Liver (tissue), 9 donors: ENCODE data around the gene THAP10. TPM values are rescaled to one million over a fixed set of nuclear protein-coding genes. Genes with fewer than 3 reads are reported as not detected.
"Not testable (repeated sequence)": the region's sequence is repeated elsewhere in the genome, so short reads cannot be mapped to it uniquely, and the experiment has no call there.

ENCODE experiments used
- DNase-seq: peaks from one replicate; pipeline ENCODE4 v3.0.0-alpha.2; 2017; ENCODE audit warnings: low spot score
- H3K27ac ChIP-seq, 2 donors: one replicate each; pipeline ENCODE4 v1.7.0; 2013; ENCODE audit warnings: inconsistent platforms in 2 of 2, low read length in 2 of 2, control low read depth in 1 of 2, low read depth in 1 of 2, mild to moderate bottlenecking in 1 of 2
- H3K27me3 ChIP-seq, 4 donors: one replicate each; pipeline versions ENCODE4 v1.6.1 to v1.7.0; 2013; ENCODE audit warnings: low read length in 3 of 4, inconsistent platforms in 1 of 4, mild to moderate bottlenecking in 1 of 4, moderate library complexity in 1 of 4; ENCODE audit not compliant: control insufficient read depth in 4 of 4, insufficient read depth in 4 of 4
- H3K36me3 ChIP-seq, 4 donors: one replicate each; pipeline versions ENCODE4 v1.6.1 to v1.7.0; 2013; ENCODE audit warnings: low read length in 3 of 4, mild to moderate bottlenecking in 3 of 4, low read depth in 1 of 4, moderate library complexity in 1 of 4; ENCODE audit not compliant: control insufficient read depth in 4 of 4, insufficient read depth in 3 of 4
- H3K4me1 ChIP-seq, 4 donors: one replicate each; pipeline versions ENCODE4 v1.6.1 to v1.7.0; 2013; ENCODE audit warnings: low read length in 3 of 4, mild to moderate bottlenecking in 3 of 4, moderate library complexity in 1 of 4; ENCODE audit not compliant: control insufficient read depth in 4 of 4, insufficient read depth in 4 of 4
- H3K4me3 ChIP-seq, 3 donors: one replicate each; pipeline versions ENCODE4 v1.6.1 to v1.7.0; 2013; ENCODE audit warnings: low read length in 3 of 3, control low read depth in 1 of 3, low read depth in 1 of 3, mild to moderate bottlenecking in 1 of 3
- H3K9ac ChIP-seq, 2 donors: one replicate each; pipeline ENCODE4 v1.7.0; 2013; ENCODE audit warnings: low read length in 2 of 2, mild to moderate bottlenecking in 2 of 2, moderate library complexity in 2 of 2, control low read depth in 1 of 2, low read depth in 1 of 2
- H3K9me3 ChIP-seq, 4 donors: one replicate each; pipeline versions ENCODE4 v1.6.1 to v1.7.0; 2013; ENCODE audit warnings: low read length in 3 of 4; ENCODE audit not compliant: control insufficient read depth in 4 of 4
- EGR1 ChIP-seq, 2 donors: IDR thresholded peaks; 2 replicates each; pipeline ENCODE4 v1.6.1; 2016 to 2018; ENCODE audit warnings: antibody characterized with exemption in 2 of 2, low read depth in 2 of 2
- FOXA1 ChIP-seq: IDR thresholded peaks from 2 replicates; pipeline ENCODE4 v1.6.1; 2016; ENCODE audit warnings: antibody characterized with exemption
- FOXA2 ChIP-seq: IDR thresholded peaks from 2 replicates; pipeline ENCODE4 v1.6.1; 2016; ENCODE audit warnings: antibody characterized with exemption
- GABPA ChIP-seq, 2 donors: IDR thresholded peaks in 1 of 2; conservative IDR thresholded peaks in 1 of 2; 2 replicates each; pipeline ENCODE4 v1.6.1; 2016; ENCODE audit warnings: antibody characterized with exemption in 2 of 2, mild to moderate bottlenecking in 1 of 2, moderate library complexity in 1 of 2
- HNF4A ChIP-seq, 2 donors: conservative IDR thresholded peaks; 2 replicates each; pipeline ENCODE4 v1.6.1; 2016; ENCODE audit warnings: antibody characterized with exemption in 2 of 2, mild to moderate bottlenecking in 2 of 2
- HNF4G ChIP-seq: IDR thresholded peaks from 2 replicates; pipeline ENCODE4 v1.6.1; 2016; ENCODE audit warnings: antibody characterized with exemption
- JUND ChIP-seq, 2 donors: IDR thresholded peaks; 2 replicates each; pipeline ENCODE4 v1.6.1; 2016; ENCODE audit warnings: antibody characterized with exemption in 2 of 2
- NR2F2 ChIP-seq: IDR thresholded peaks from 2 replicates; pipeline ENCODE4 v1.6.1; 2016; ENCODE audit warnings: antibody characterized with exemption
- RAD21 ChIP-seq, 2 donors: IDR thresholded peaks; 2 replicates each; pipeline ENCODE4 v1.6.1; 2016; ENCODE audit warnings: antibody characterized with exemption in 2 of 2, mild to moderate bottlenecking in 2 of 2
- RXRA ChIP-seq, 2 donors: IDR thresholded peaks; 2 replicates each; pipeline ENCODE4 v1.6.1; 2017 to 2018; ENCODE audit warnings: antibody characterized with exemption in 2 of 2, mild to moderate bottlenecking in 1 of 2
- SP1 ChIP-seq: IDR thresholded peaks from 2 replicates; pipeline ENCODE4 v1.6.1; 2018; ENCODE audit warnings: antibody characterized with exemption, mild to moderate bottlenecking
- TAF1 ChIP-seq: conservative IDR thresholded peaks from 2 replicates; pipeline ENCODE4 v1.6.1; 2016; ENCODE audit warnings: antibody characterized with exemption, mild to moderate bottlenecking
- YY1 ChIP-seq: IDR thresholded peaks from 2 replicates; pipeline ENCODE4 v1.6.1; 2016; ENCODE audit warnings: antibody characterized with exemption, mild to moderate bottlenecking
- WGBS: extraction: QIAGEN DNeasy Blood & Tissue Kit; methylation state at CpG from one replicate; pipeline ENCODE4 v1.1.7; 2013; 5-methylcytosine and 5-hydroxymethylcytosine counted together
- polyA plus RNA-seq, 2 donors: library from polyadenylated mRNA; stranded (reverse) in 1 of 2; unstranded in 1 of 2; fragments of 200-250 nt in 1 of 2; fragments of >200 nt in 1 of 2; fragmentation: Nextera tagmentation in 1 of 2; extraction: Ambion mirVana in 1 of 2; gene quantifications; one replicate each; pipeline versions ENCODE4 v1.2.1 to v1.2.3, GENCODE V29; 2013 to 2015
- total RNA-seq, 2 donors: library from RNA; depleted of rRNA; stranded (reverse); fragments of >200 nt; gene quantifications; one replicate each; pipeline ENCODE4 v1.2.3, GENCODE V29; 2014
- TF ChIP-seq, protein P1 (sequence below): fragments of 150-350 bp; IDR thresholded peaks from 2 replicates; pipeline ENCODE4 v1.5.1; 2017; ENCODE audit warnings: improper control_type of control experiment, low read depth, low read length; ENCODE audit not compliant: missing input control
- TF ChIP-seq, protein P2 (sequence below): IDR thresholded peaks from 2 replicates; pipeline ENCODE4 v1.6.1; 2016; ENCODE audit warnings: antibody characterized with exemption
- TF ChIP-seq, protein P3 (sequence below): IDR thresholded peaks from 2 replicates; pipeline ENCODE4 v1.6.1; 2016; ENCODE audit warnings: antibody characterized with exemption
- TF ChIP-seq, protein P4 (sequence below): IDR thresholded peaks from 2 replicates; pipeline ENCODE4 v1.6.1; 2016; ENCODE audit warnings: antibody characterized with exemption
- donor health status: healthy.
- donor health status: healthy.
- donor health status: healthy.
- donor health status: healthy.
- donor health status: healthy.

THAP10 gene
- total and polyA plus RNA-seq, 4 donors: 0.42 to 0.87 (median 0.73) TPM

DNA sequence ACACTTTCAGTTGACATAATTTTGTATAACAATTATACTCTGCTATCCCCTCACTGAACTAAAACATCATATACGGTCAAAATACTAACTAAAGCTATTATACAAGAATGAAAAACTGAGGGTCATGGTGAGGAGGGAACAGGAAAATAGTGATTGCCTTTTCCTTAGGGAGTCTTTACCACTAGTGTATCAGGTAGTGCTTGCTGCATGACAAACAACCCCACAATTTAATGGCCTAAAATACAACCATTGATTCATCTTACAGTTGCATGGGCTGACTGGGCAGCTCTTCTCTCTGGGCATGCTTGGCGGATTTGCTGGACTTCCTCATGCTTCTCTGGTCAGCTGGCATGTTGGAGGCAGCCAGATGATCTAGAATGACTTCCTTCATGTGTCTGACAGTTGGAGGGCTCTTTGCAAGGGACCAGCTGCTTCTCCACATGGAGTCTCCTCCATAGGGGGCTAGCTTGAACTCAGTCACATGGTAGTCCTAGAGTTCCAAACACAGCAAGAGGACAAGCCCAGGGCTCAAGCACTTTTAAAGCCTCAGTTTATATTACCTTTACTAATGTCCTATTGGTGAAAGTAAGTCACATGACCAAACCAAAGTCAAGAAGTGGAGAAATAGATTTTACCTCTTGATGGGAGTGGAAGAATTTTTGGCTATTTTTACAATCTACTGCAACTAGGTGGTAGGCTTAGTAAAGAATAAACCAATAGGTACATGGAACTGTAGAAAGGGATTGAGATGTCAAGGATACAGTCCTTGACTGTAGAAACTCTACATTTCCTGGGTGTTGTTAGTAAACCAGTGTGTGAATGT is 18.8 kb downstream of the THAP10 start:
- H3K27ac ChIP-seq: no peak overlapping the region
- no peak overlapping the region for H3K4me3 ChIP-seq
- TF ChIP-seq RAD21 (IDR thresholded peaks at IDR 0.05): no peak
- TF ChIP-seq RXRA (IDR thresholded peaks at IDR 0.05): no peak
- TF ChIP-seq, protein P1, sequence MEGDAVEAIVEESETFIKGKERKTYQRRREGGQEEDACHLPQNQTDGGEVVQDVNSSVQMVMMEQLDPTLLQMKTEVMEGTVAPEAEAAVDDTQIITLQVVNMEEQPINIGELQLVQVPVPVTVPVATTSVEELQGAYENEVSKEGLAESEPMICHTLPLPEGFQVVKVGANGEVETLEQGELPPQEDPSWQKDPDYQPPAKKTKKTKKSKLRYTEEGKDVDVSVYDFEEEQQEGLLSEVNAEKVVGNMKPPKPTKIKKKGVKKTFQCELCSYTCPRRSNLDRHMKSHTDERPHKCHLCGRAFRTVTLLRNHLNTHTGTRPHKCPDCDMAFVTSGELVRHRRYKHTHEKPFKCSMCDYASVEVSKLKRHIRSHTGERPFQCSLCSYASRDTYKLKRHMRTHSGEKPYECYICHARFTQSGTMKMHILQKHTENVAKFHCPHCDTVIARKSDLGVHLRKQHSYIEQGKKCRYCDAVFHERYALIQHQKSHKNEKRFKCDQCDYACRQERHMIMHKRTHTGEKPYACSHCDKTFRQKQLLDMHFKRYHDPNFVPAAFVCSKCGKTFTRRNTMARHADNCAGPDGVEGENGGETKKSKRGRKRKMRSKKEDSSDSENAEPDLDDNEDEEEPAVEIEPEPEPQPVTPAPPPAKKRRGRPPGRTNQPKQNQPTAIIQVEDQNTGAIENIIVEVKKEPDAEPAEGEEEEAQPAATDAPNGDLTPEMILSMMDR: no peak
- TF ChIP-seq TAF1: no peak
- no peak for TF ChIP-seq NR2F2
- TF ChIP-seq EGR1 (IDR thresholded peaks at IDR 0.05; ENCODE audit: low read depth in 2 of 2): no peak
- no peak for TF ChIP-seq GABPA (IDR thresholded peaks at IDR 0.05 in 1 of 2, conservative IDR thresholded peaks at IDR 0.05 in 1 of 2)
- TF ChIP-seq HNF4G: no peak
- no peak for TF ChIP-seq YY1
- no peak for TF ChIP-seq FOXA1
- TF ChIP-seq, protein P2, sequence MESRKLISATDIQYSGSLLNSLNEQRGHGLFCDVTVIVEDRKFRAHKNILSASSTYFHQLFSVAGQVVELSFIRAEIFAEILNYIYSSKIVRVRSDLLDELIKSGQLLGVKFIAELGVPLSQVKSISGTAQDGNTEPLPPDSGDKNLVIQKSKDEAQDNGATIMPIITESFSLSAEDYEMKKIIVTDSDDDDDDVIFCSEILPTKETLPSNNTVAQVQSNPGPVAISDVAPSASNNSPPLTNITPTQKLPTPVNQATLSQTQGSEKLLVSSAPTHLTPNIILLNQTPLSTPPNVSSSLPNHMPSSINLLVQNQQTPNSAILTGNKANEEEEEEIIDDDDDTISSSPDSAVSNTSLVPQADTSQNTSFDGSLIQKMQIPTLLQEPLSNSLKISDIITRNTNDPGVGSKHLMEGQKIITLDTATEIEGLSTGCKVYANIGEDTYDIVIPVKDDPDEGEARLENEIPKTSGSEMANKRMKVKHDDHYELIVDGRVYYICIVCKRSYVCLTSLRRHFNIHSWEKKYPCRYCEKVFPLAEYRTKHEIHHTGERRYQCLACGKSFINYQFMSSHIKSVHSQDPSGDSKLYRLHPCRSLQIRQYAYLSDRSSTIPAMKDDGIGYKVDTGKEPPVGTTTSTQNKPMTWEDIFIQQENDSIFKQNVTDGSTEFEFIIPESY: no peak
- no peak for TF ChIP-seq FOXA2
- TF ChIP-seq SP1: no peak
- TF ChIP-seq, protein P3, sequence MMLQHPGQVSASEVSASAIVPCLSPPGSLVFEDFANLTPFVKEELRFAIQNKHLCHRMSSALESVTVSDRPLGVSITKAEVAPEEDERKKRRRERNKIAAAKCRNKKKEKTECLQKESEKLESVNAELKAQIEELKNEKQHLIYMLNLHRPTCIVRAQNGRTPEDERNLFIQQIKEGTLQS: no peak
- no peak for TF ChIP-seq JUND (IDR thresholded peaks at IDR 0.05)
- TF ChIP-seq, protein P4, sequence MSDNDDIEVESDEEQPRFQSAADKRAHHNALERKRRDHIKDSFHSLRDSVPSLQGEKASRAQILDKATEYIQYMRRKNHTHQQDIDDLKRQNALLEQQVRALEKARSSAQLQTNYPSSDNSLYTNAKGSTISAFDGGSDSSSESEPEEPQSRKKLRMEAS: no peak
- TF ChIP-seq HNF4A (conservative IDR thresholded peaks at IDR 0.05): no peak
- no peaks in the 10 kb centered on the region for H3K27me3 ChIP-seq
- no peaks in the 10 kb centered on the region for H3K36me3 ChIP-seq
- WGBS: 95% methylated on average over 2 of the region's 2 CpGs
- peaks cover 2 to 27% (median 23%) of the 10 kb centered on the region in 4 donors for H3K4me1 ChIP-seq
- DNase-seq: no peak
- H3K9me3 ChIP-seq: no peaks in the 10 kb centered on the region
- no peak overlapping the region for H3K9ac ChIP-seq

DNA sequence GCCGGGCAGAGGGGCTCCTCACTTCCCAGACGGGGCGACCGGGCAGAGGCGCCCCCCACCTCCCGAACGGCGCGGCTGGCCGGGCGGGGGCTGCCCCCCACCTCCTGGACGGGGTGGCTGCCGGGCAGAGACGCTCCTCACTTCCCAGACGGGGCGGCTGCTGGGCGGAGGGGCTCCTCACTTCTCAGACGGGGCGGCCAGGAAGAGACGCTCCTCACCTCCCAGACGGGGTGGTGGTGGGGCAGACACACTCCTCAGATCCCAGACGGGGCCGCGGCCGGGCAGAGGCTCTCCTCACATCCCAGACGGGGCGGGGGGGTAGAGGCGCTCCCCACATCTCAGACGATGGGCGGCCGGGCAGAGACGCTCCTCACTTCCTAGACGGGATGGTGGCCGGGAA is 20.7 kb downstream of the THAP10 start:
- not testable (repeated sequence) for H3K9me3 ChIP-seq, H3K27me3 ChIP-seq, DNase-seq, H3K36me3 ChIP-seq, H3K4me3 ChIP-seq, H3K27ac ChIP-seq, H3K9ac ChIP-seq
- H3K4me1 ChIP-seq: peaks cover 2 to 20% (median 16%) of the 10 kb centered on the region in 4 donors
- WGBS: 95% methylated on average over 34 of the region's 34 CpGs
